Measurements from ENCODE around the gene TRPV3. TPM values are rescaled to one million over a fixed set of nuclear protein-coding genes. Genes with fewer than 3 reads are reported as not detected.

The TRPV3 gene
- total and polyA plus RNA-seq, 8 donors, result 0.55 to 4.2 (median 1.9) TPM

- intact Hi-C loops (cut with DNase I), result no loop called here
- no peak for TF ChIP-seq CTCF (IDR thresholded peaks at IDR 0.05)
- DNase-seq (no peak), ATAC-seq (no peak)
- H3K36me3 ChIP-seq, result no peaks in the 10 kb centered on the region
- no peaks in the 10 kb centered on the region for H3K4me1 ChIP-seq
- no peaks in the 10 kb centered on the region for H3K9me3 ChIP-seq
- no peak overlapping the region for H3K4me3 ChIP-seq
- H3K27ac ChIP-seq, result no peak overlapping the region
- no peaks in the 10 kb centered on the region for H3K27me3 ChIP-seq
Observed at GRCh38 chr17:3513305-3514035, 44.1 kb downstream of the TRPV3 start.

GRCh38 chr17:3512505-3513171 lies 45.0 kb downstream of the TRPV3 start:
- peak in 1 of 4 donors; percentile 53 for DNase-seq
- ATAC-seq, result peak; percentile 49
- Histone ChIP-seq H3K9me3 (no peaks in the 10 kb centered on the region), H3K4me3 (no peak overlapping the region), H3K4me1 (no peaks in the 10 kb centered on the region), H3K36me3 (no peaks in the 10 kb centered on the region), H3K27me3 (no peaks in the 10 kb centered on the region), H3K27ac (peak overlapping the region in 1 of 2 donors; percentile 28)
- TF ChIP-seq CTCF (IDR thresholded peaks at IDR 0.05), result no peak
- intact Hi-C loops (cut with DNase I), result no loop called here

GRCh38 chr17:3511852-3512504 lies 45.6 kb downstream of the TRPV3 start:
- no peak for TF ChIP-seq CTCF (IDR thresholded peaks at IDR 0.05)
- no peak overlapping the region for H3K4me3 ChIP-seq
- no peaks in the 10 kb centered on the region for H3K36me3 ChIP-seq
- H3K27me3 ChIP-seq, result no peaks in the 10 kb centered on the region
- no peaks in the 10 kb centered on the region for H3K9me3 ChIP-seq
- intact Hi-C loops (cut with DNase I), result no loop called here
- DNase-seq (no peak), ATAC-seq (no peak)
- H3K27ac ChIP-seq, result peak overlapping the region in 1 of 2 donors; percentile 28
- no peaks in the 10 kb centered on the region for H3K4me1 ChIP-seq

GRCh38 chr17:3510090-3510489 lies 47.5 kb downstream of the TRPV3 start:
- DNase-seq (no peak), ATAC-seq (no peak)
- no peak for TF ChIP-seq CTCF (IDR thresholded peaks at IDR 0.05)
- no peak overlapping the region for H3K4me3 ChIP-seq
- no peaks in the 10 kb centered on the region for H3K27me3 ChIP-seq
- H3K9me3 ChIP-seq, result no peaks in the 10 kb centered on the region
- no peaks in the 10 kb centered on the region for H3K36me3 ChIP-seq
- intact Hi-C loops (cut with DNase I), result no loop called here
- H3K27ac ChIP-seq, result no peak overlapping the region
- no peaks in the 10 kb centered on the region for H3K4me1 ChIP-seq

GRCh38 chr17:3507869-3508268 lies 49.7 kb downstream of the TRPV3 start:
- Histone ChIP-seq H3K9me3 (no peaks in the 10 kb centered on the region), H3K27me3 (no peaks in the 10 kb centered on the region), H3K4me3 (no peak overlapping the region), H3K36me3 (no peaks in the 10 kb centered on the region), H3K4me1 (no peaks in the 10 kb centered on the region), H3K27ac (no peak overlapping the region)
- intact Hi-C loops (cut with DNase I), result no loop called here
- DNase-seq (no peak), ATAC-seq (no peak)
- TF ChIP-seq CTCF (IDR thresholded peaks at IDR 0.05), result no peak

Measured in left lung (tissue), 10 donors.